B cell (primary cell): ENCODE data around the gene LPIN2. TPM values are rescaled to one million over a fixed set of nuclear protein-coding genes. Genes with fewer than 3 reads are reported as not detected.

Experiments used
- ATAC-seq: fragments of 200-7000 bp; cut with Tn5 transposase; one replicate; pipeline ENCODE4 v1.10.0; 2021; ENCODE audit warnings: low read depth, mild to moderate bottlenecking, moderate number of reproducible peaks, moderate library complexity
- CTCF ChIA-PET: fragments of 350-600 bp; sonication (Branson Sonifier 250); formaldehyde crosslinking; loops from one replicate; lab custom pipeline; 2021; ENCODE audit warnings: antibody characterized with exemption, inconsistent platforms; lab: Charles Lee
- POLR2A ChIA-PET: fragments of 350-600 bp; sonication (Branson Sonifier 250); formaldehyde crosslinking; loops from one replicate; lab custom pipeline; 2021; ENCODE audit warnings: antibody characterized with exemption; lab: Charles Lee
- DNase-seq: peaks from one replicate; pipeline ENCODE4 v3.0.0; 2013
- H2AFZ ChIP-seq: 2 replicates; pipeline ENCODE4 v1.6.1; 2012; ENCODE audit warnings: mild to moderate bottlenecking, low read depth, low read length; ENCODE audit not compliant: insufficient read depth, poor library complexity, severe bottlenecking
- H3K27ac ChIP-seq, 2 donors: 1 replicate in 1 of 2; 2 replicates in 1 of 2; pipeline ENCODE4 v1.5.1; 2012 to 2013; ENCODE audit warnings: low read length in 2 of 2, mild to moderate bottlenecking in 2 of 2, moderate library complexity in 1 of 2
- H3K27me3 ChIP-seq, 4 experiments: fragments of 200-600 bp in 1 of 4; sonication (generic) in 1 of 4; replicated peaks in 1 of 4; 1 replicate in 2 of 4; 2 replicates in 2 of 4; pipeline versions ENCODE4 v1.6.1 to v1.7.0; 2013 to 2016; ENCODE audit warnings: low read length in 3 of 4, mild to moderate bottlenecking in 2 of 4, mixed read lengths in 1 of 4, moderate library complexity in 1 of 4; ENCODE audit not compliant: insufficient read depth in 4 of 4, control insufficient read depth in 3 of 4; ENCODE audit errors: control extremely low read depth in 1 of 4
- H3K36me3 ChIP-seq, 2 experiments: replicated peaks in 1 of 2; 1 replicate in 1 of 2; 2 replicates in 1 of 2; pipeline versions ENCODE4 v1.6.1 to v1.7.1; 2013; ENCODE audit warnings: low read length in 1 of 2; ENCODE audit not compliant: insufficient read depth in 2 of 2, control insufficient read depth in 1 of 2; ENCODE audit errors: control extremely low read depth in 1 of 2, extremely low read depth in 1 of 2
- H3K4me1 ChIP-seq, 2 donors: fragments of 200-600 bp in 1 of 2; sonication (generic) in 1 of 2; 1 replicate in 1 of 2; 2 replicates in 1 of 2; pipeline versions ENCODE4 v1.5.1 to v1.6.1; 2013 to 2017; ENCODE audit warnings: low read length in 2 of 2; ENCODE audit not compliant: control insufficient read depth in 2 of 2, insufficient read depth in 2 of 2
- H3K4me2 ChIP-seq: replicated peaks from 2 replicates; pipeline ENCODE3; 2012; ENCODE audit warnings: mild to moderate bottlenecking, low read depth, low read length; ENCODE audit not compliant: poor library complexity, severe bottlenecking
- H3K4me3 ChIP-seq, 5 experiments: fragments of 200-600 bp in 1 of 5; sonication (generic) in 1 of 5; 1 replicate in 3 of 5; 2 replicates in 2 of 5; pipeline versions ENCODE4 v1.5.1 to v1.7.0; 2011 to 2016; ENCODE audit warnings: low read length in 4 of 5, mild to moderate bottlenecking in 4 of 5, low read depth in 2 of 5, control low read depth in 1 of 5, moderate library complexity in 1 of 5; ENCODE audit not compliant: insufficient read depth in 1 of 5; ENCODE audit errors: control extremely low read depth in 1 of 5, extremely low read depth in 1 of 5
- H3K79me2 ChIP-seq: fragments of 200-600 bp; sonication (generic); one replicate; pipeline ENCODE4 v1.6.0; 2016; ENCODE audit warnings: low read length; ENCODE audit not compliant: control insufficient read depth, insufficient read depth
- H3K9ac ChIP-seq: fragments of 200-600 bp; sonication (generic); 2 replicates; pipeline ENCODE4 v1.6.1; 2017; ENCODE audit warnings: mild to moderate bottlenecking, low read length, moderate library complexity
- H3K9me3 ChIP-seq, 3 donors: one replicate each; pipeline versions ENCODE4 v1.6.1 to v1.7.1; 2013; ENCODE audit warnings: low read length in 2 of 3; ENCODE audit not compliant: control insufficient read depth in 2 of 3, insufficient read depth in 1 of 3; ENCODE audit errors: control extremely low read depth in 1 of 3
- H4K20me1 ChIP-seq: 2 replicates; pipeline ENCODE4 v1.6.0; 2012; ENCODE audit warnings: mild to moderate bottlenecking, low read length; ENCODE audit not compliant: insufficient read depth, control insufficient read depth, poor library complexity, severe bottlenecking
- H3K27ac Mint-ChIP-seq: one replicate; pipeline ENCODE4 v1.8.0; 2021; ENCODE audit warnings: mixed read lengths
- H3K27me3 Mint-ChIP-seq: one replicate; pipeline ENCODE4 v1.8.0; 2021; ENCODE audit warnings: mixed read lengths
- H3K4me1 Mint-ChIP-seq: one replicate; pipeline ENCODE4 v1.8.0; 2021; ENCODE audit warnings: mixed read lengths
- H3K4me3 Mint-ChIP-seq: one replicate; pipeline ENCODE4 v1.8.0; 2021; ENCODE audit warnings: mixed read lengths
- H3K9me3 Mint-ChIP-seq: one replicate; pipeline ENCODE4 v1.8.0; 2022; ENCODE audit warnings: mixed read lengths; ENCODE audit not compliant: insufficient read depth
- EZH2 ChIP-seq: IDR thresholded peaks from 2 replicates; pipeline ENCODE4 v1.6.1; 2012; ENCODE audit warnings: borderline replicate concordance, low read depth, mild to moderate bottlenecking, moderate library complexity, low read length; ENCODE audit not compliant: insufficient read depth, poor library complexity, severe bottlenecking
- WGBS: methylation state at CpG from one replicate; pipeline ENCODE4 v1.1.5; 2013; ENCODE audit warnings: missing lambda C conversion rate; ENCODE audit not compliant: insufficient coverage; 5-methylcytosine and 5-hydroxymethylcytosine counted together
- intact Hi-C: fragments of 100-400 bp; cut with micrococcal nuclease; formaldehyde crosslinking; loops from one replicate; pipeline ENCODE4 v1.10.0; 2022
- polyA plus RNA-seq: library from polyadenylated mRNA; depleted of rRNA; stranded (reverse); fragments of >200 nt; gene quantifications from 2 replicates; pipeline ENCODE4 v1.2.3, GENCODE V29; 2012
- total RNA-seq, 2 donors: library from RNA; stranded (reverse); fragments of 120-200 nt in 1 of 2; gene quantifications; 1 replicate in 1 of 2; 2 replicates in 1 of 2; pipeline versions ENCODE4 v1.2.3 to v1.2.4, GENCODE V29; 2013 to 2022
- TF ChIP-seq, protein P1 (sequence below): fragments of 200-600 bp; IDR thresholded peaks from one replicate; pipeline ENCODE4 v1.8.0; 2022; ENCODE audit warnings: antibody characterized with exemption, mild to moderate bottlenecking

LPIN2 gene
- total and polyA plus RNA-seq, 2 donors (not counting 1 experiment from before 2014, with no cell fraction given) = 8.0 to 31.0 TPM

- H3K27ac ChIP-seq = no peak overlapping the region
- H3K79me2 ChIP-seq = no peaks in the 10 kb centered on the region
- Mint-ChIP-seq H3K4me3 (no peak overlapping the region), H3K27me3 (peaks cover 12% of the 10 kb centered on the region), H3K4me1 (peaks cover 35% of the 10 kb centered on the region), H3K27ac (no peak overlapping the region), H3K9me3 (no peaks in the 10 kb centered on the region)
- peaks cover 0 to 3% (median 0%) of the 10 kb centered on the region in 3 donors for H3K9me3 ChIP-seq
- H4K20me1 ChIP-seq = no peaks in the 10 kb centered on the region
- ChIA-PET POLR2A (interaction anchor here (0.6 kb wide), 1 partner anchor 67 kb away, joined by 7 read pairs; no protein-coding TSS in a partner anchor), CTCF (interaction anchor here (1.6 kb wide), 1 partner anchor 64 kb away, joined by 3 read pairs; no protein-coding TSS in a partner anchor)
- no peak overlapping the region for H3K4me3 ChIP-seq
- TF ChIP-seq, protein P1, sequence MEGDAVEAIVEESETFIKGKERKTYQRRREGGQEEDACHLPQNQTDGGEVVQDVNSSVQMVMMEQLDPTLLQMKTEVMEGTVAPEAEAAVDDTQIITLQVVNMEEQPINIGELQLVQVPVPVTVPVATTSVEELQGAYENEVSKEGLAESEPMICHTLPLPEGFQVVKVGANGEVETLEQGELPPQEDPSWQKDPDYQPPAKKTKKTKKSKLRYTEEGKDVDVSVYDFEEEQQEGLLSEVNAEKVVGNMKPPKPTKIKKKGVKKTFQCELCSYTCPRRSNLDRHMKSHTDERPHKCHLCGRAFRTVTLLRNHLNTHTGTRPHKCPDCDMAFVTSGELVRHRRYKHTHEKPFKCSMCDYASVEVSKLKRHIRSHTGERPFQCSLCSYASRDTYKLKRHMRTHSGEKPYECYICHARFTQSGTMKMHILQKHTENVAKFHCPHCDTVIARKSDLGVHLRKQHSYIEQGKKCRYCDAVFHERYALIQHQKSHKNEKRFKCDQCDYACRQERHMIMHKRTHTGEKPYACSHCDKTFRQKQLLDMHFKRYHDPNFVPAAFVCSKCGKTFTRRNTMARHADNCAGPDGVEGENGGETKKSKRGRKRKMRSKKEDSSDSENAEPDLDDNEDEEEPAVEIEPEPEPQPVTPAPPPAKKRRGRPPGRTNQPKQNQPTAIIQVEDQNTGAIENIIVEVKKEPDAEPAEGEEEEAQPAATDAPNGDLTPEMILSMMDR = no peak
- no peak for TF ChIP-seq EZH2
- H3K36me3 ChIP-seq = no peaks in the 10 kb centered on the region
- peak overlapping the region; percentile 30 for H2AFZ ChIP-seq
- H3K27me3 ChIP-seq = no peaks in the 10 kb centered on the region
- WGBS = 81% methylated on average over 2 of the region's 6 CpGs
- intact Hi-C loops = no loop called here
- no peak overlapping the region for H3K4me2 ChIP-seq
- ATAC-seq (no peak), DNase-seq (no peak)
- H3K9ac ChIP-seq = no peak overlapping the region
- peaks cover 23 to 27% of the 10 kb centered on the region in 2 donors for H3K4me1 ChIP-seq
These were observed 45.6 kb upstream of the LPIN2 start for GRCh38 chr18:3058328-3059191.

DNA sequence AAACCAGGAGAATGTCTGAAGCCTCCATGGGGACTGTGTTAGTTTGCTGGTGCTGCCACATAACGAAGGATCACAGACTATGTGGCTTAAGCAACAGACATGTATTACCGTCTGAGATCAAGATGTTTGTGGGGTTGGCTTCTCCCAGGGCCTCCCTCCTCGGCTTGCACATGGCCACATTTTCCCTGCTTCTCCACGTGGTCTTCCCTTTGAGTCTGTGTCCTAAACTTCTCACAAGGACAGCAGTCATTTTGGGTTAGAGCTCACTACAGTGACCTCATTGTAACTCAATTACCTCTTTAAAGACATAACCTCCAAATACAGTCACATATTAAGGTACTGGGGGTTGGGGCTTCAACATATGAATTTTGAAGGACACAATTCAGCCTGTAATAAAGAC lies 44.6 kb upstream of the LPIN2 start:
- ChIA-PET CTCF (interaction anchor here (1.6 kb wide), 1 partner anchor 63 kb away, joined by 3 read pairs; no protein-coding TSS in a partner anchor), POLR2A (no interaction called here)
- Mint-ChIP-seq H3K27me3 (peaks cover 18% of the 10 kb centered on the region), H3K9me3 (no peaks in the 10 kb centered on the region), H3K4me1 (peaks cover 30% of the 10 kb centered on the region), H3K4me3 (no peak overlapping the region), H3K27ac (no peak overlapping the region)
- 98% methylated on average over 4 of the region's 4 CpGs for WGBS
- H3K36me3 ChIP-seq = no peaks in the 10 kb centered on the region
- H3K79me2 ChIP-seq = no peaks in the 10 kb centered on the region
- peaks cover 0 to 3% (median 0%) of the 10 kb centered on the region in 3 donors for H3K9me3 ChIP-seq
- H3K4me1 ChIP-seq = peaks cover 19 to 27% of the 10 kb centered on the region in 2 donors
- no peak overlapping the region for H3K4me2 ChIP-seq
- no peak overlapping the region for H3K27ac ChIP-seq
- H2AFZ ChIP-seq = no peak overlapping the region
- no peak for ATAC-seq
- H3K27me3 ChIP-seq = no peaks in the 10 kb centered on the region
- intact Hi-C loops = loop anchor here (2.0 kb wide), 1 partner anchor 71 kb away; no protein-coding TSS in a partner anchor
- no peak overlapping the region for H3K4me3 ChIP-seq
- TF ChIP-seq, protein P1 = no peak
- no peak for TF ChIP-seq EZH2
- no peak for DNase-seq
- H3K9ac ChIP-seq = no peak overlapping the region
- H4K20me1 ChIP-seq = no peaks in the 10 kb centered on the region
